HEK293 (cell line): Measurements from ENCODE around the gene SLC8A1.

Experiments
- CTCF ChIA-PET: fragments of 350-600 bp; formaldehyde crosslinking; extraction: SDS; loops from one replicate; lab custom pipeline; 2021; ENCODE audit warnings: antibody characterized with exemption; lab: Yijun Ruan, JAX
- POLR2A ChIA-PET: fragments of 300-600 bp; formaldehyde crosslinking; extraction: SDS; loops from one replicate; lab custom pipeline; 2020; ENCODE audit warnings: antibody characterized with exemption, inconsistent platforms; lab: Yijun Ruan, JAX
- H3K27ac ChIP-seq: fragments of 200-500 bp; sonication (Bioruptor generic); 2 replicates; pipeline ENCODE4 v1.5.1; 2014; ENCODE audit warnings: low read depth, low read length, control low read depth, inconsistent platforms; ENCODE audit errors: extremely low read depth
- H3K36me3 ChIP-seq, 2 experiments: fragments of 200-500 bp in 1 of 2; sonication (Bioruptor generic) in 1 of 2; 1 replicate in 1 of 2; 2 replicates in 1 of 2; pipeline ENCODE4 v1.5.1; 2014 to 2017; ENCODE audit warnings: inconsistent platforms in 2 of 2, low read length in 2 of 2; ENCODE audit not compliant: control insufficient read depth in 2 of 2, insufficient read depth in 1 of 2
- H3K4me1 ChIP-seq: fragments of 200-500 bp; sonication (Bioruptor generic); 2 replicates; pipeline ENCODE4 v1.5.1; 2014; ENCODE audit warnings: mild to moderate bottlenecking, low read length, inconsistent platforms; ENCODE audit not compliant: control insufficient read depth, insufficient read depth
- H3K4me3 ChIP-seq: 2 replicates; pipeline ENCODE4 v1.5.1; 2011; ENCODE audit warnings: low read depth, mild to moderate bottlenecking, control low read depth, low read length, moderate library complexity
- H3K9me3 ChIP-seq: fragments of 200-500 bp; sonication (Bioruptor generic); 2 replicates; pipeline ENCODE4 v1.5.1; 2014; ENCODE audit warnings: low read depth, low read length, inconsistent platforms; ENCODE audit not compliant: control insufficient read depth, insufficient read depth
- BCL11A ChIP-seq: fragments of 450-650 bp; formaldehyde crosslinking; IDR thresholded peaks from 2 replicates; pipeline ENCODE4 v1.5.1; 2016; ENCODE audit warnings: low read depth, missing biosample characterization, missing genetic modification characterization
- FEZF1 ChIP-seq: fragments of 450-650 bp; formaldehyde crosslinking; IDR thresholded peaks from 2 replicates; pipeline ENCODE4 v1.5.1; 2016; ENCODE audit warnings: missing biosample characterization, missing genetic modification characterization
- GLIS2 ChIP-seq: fragments of 450-650 bp; formaldehyde crosslinking; IDR thresholded peaks from 2 replicates; pipeline ENCODE4 v1.5.1; 2016; ENCODE audit warnings: missing biosample characterization, missing genetic modification characterization
- KLF16 ChIP-seq: fragments of 450-650 bp; formaldehyde crosslinking; IDR thresholded peaks from 2 replicates; pipeline ENCODE4 v1.5.1; 2017; ENCODE audit warnings: missing biosample characterization, missing genetic modification characterization
- OSR2 ChIP-seq: fragments of 450-650 bp; formaldehyde crosslinking; IDR thresholded peaks from 2 replicates; pipeline ENCODE4 v1.5.1; 2016; ENCODE audit warnings: missing biosample characterization, missing genetic modification characterization
- ZBTB7A ChIP-seq: fragments of 450-650 bp; formaldehyde crosslinking; IDR thresholded peaks from 2 replicates; pipeline ENCODE4 v1.5.1; 2016; ENCODE audit warnings: low read depth, missing biosample characterization, missing genetic modification characterization
- ZEB2 ChIP-seq: fragments of 450-650 bp; formaldehyde crosslinking; IDR thresholded peaks from 2 replicates; pipeline ENCODE4 v1.5.1; 2016; ENCODE audit warnings: missing biosample characterization, missing genetic modification characterization
- ZNF155 ChIP-seq: fragments of 450-650 bp; formaldehyde crosslinking; IDR thresholded peaks from 2 replicates; pipeline ENCODE4 v1.5.1; 2016; ENCODE audit warnings: missing biosample characterization, missing genetic modification characterization
- ZNF174 ChIP-seq: fragments of 450-650 bp; formaldehyde crosslinking; IDR thresholded peaks from 2 replicates; pipeline ENCODE4 v1.5.0; 2017; ENCODE audit warnings: missing biosample characterization, mild to moderate bottlenecking, missing genetic modification characterization
- ZNF184 ChIP-seq: fragments of 450-650 bp; IDR thresholded peaks from 2 replicates; pipeline ENCODE4 v1.5.1; 2018; ENCODE audit warnings: missing biosample characterization, mild to moderate bottlenecking, missing genetic modification characterization
- ZNF223 ChIP-seq: fragments of 450-650 bp; formaldehyde crosslinking; IDR thresholded peaks from 2 replicates; pipeline ENCODE4 v1.5.1; 2016; ENCODE audit warnings: missing biosample characterization, missing genetic modification characterization
- ZNF24 ChIP-seq: fragments of 450-650 bp; formaldehyde crosslinking; IDR thresholded peaks from 2 replicates; pipeline ENCODE4 v1.5.1; 2016; ENCODE audit warnings: missing biosample characterization, missing genetic modification characterization
- ZNF248 ChIP-seq: fragments of 450-650 bp; formaldehyde crosslinking; IDR thresholded peaks from 2 replicates; pipeline ENCODE4 v1.5.1; 2017; ENCODE audit warnings: missing biosample characterization, missing genetic modification characterization
- ZNF292 ChIP-seq: fragments of 450-650 bp; formaldehyde crosslinking; IDR thresholded peaks from 2 replicates; pipeline ENCODE4 v1.5.1; 2016; ENCODE audit warnings: low read depth, missing biosample characterization, missing genetic modification characterization, borderline replicate concordance
- ZNF433 ChIP-seq: fragments of 450-650 bp; formaldehyde crosslinking; IDR thresholded peaks from 2 replicates; pipeline ENCODE4 v1.5.1; 2016; ENCODE audit warnings: missing biosample characterization, missing genetic modification characterization, low read depth
- ZNF473 ChIP-seq: fragments of 450-650 bp; formaldehyde crosslinking; IDR thresholded peaks from 2 replicates; pipeline ENCODE4 v1.5.1; 2017; ENCODE audit warnings: missing biosample characterization, missing genetic modification characterization
- ZNF555 ChIP-seq: fragments of 450-650 bp; formaldehyde crosslinking; conservative IDR thresholded peaks from 2 replicates; pipeline ENCODE4 v1.5.1; 2017; ENCODE audit warnings: missing biosample characterization, mild to moderate bottlenecking, missing genetic modification characterization, inconsistent platforms
- ZNF571 ChIP-seq: fragments of 450-650 bp; formaldehyde crosslinking; IDR thresholded peaks from 2 replicates; pipeline ENCODE4 v1.5.0; 2017; ENCODE audit warnings: missing biosample characterization, missing genetic modification characterization
- ZNF596 ChIP-seq: fragments of 450-650 bp; IDR thresholded peaks from 2 replicates; pipeline ENCODE4 v1.5.0; 2018; ENCODE audit warnings: missing biosample characterization, mild to moderate bottlenecking, missing genetic modification characterization, moderate library complexity
- ZNF660 ChIP-seq: fragments of 450-650 bp; IDR thresholded peaks from 2 replicates; pipeline ENCODE4 v1.5.1; 2018; ENCODE audit warnings: missing biosample characterization, mild to moderate bottlenecking, missing genetic modification characterization
- ZNF677 ChIP-seq: fragments of 450-650 bp; IDR thresholded peaks from 2 replicates; pipeline ENCODE4 v1.5.0; 2018; ENCODE audit warnings: missing biosample characterization, mild to moderate bottlenecking, missing genetic modification characterization, moderate library complexity
- ZNF707 ChIP-seq: fragments of 450-650 bp; formaldehyde crosslinking; IDR thresholded peaks from 2 replicates; pipeline ENCODE4 v1.5.1; 2016; ENCODE audit warnings: missing biosample characterization, missing genetic modification characterization
- ZNF76 ChIP-seq: fragments of 450-650 bp; formaldehyde crosslinking; IDR thresholded peaks from 2 replicates; pipeline ENCODE4; 2016; ENCODE audit warnings: low read depth, missing biosample characterization, missing genetic modification characterization, borderline replicate concordance
- TF ChIP-seq, protein P1 (sequence below): fragments of 450-650 bp; formaldehyde crosslinking; IDR thresholded peaks from 2 replicates; pipeline ENCODE4 v1.5.1; 2017; ENCODE audit warnings: missing biosample characterization, missing genetic modification characterization
- TF ChIP-seq, protein P2 (sequence below): fragments of 450-650 bp; formaldehyde crosslinking; IDR thresholded peaks from 2 replicates; pipeline ENCODE4 v1.5.1; 2017; ENCODE audit warnings: missing biosample characterization, mild to moderate bottlenecking, missing genetic modification characterization, moderate library complexity

Gene SLC8A1

GRCh38 chr2:40224318-40224717, 227.6 kb downstream of the SLC8A1 start (continued):
- TF ChIP-seq ZNF24 (tag by site-specific recombination) (no peak), ZNF677 (no peak), ZNF292 (tag by site-specific recombination) (no peak), OSR2 (tag by site-specific recombination) (no peak)

DNA sequence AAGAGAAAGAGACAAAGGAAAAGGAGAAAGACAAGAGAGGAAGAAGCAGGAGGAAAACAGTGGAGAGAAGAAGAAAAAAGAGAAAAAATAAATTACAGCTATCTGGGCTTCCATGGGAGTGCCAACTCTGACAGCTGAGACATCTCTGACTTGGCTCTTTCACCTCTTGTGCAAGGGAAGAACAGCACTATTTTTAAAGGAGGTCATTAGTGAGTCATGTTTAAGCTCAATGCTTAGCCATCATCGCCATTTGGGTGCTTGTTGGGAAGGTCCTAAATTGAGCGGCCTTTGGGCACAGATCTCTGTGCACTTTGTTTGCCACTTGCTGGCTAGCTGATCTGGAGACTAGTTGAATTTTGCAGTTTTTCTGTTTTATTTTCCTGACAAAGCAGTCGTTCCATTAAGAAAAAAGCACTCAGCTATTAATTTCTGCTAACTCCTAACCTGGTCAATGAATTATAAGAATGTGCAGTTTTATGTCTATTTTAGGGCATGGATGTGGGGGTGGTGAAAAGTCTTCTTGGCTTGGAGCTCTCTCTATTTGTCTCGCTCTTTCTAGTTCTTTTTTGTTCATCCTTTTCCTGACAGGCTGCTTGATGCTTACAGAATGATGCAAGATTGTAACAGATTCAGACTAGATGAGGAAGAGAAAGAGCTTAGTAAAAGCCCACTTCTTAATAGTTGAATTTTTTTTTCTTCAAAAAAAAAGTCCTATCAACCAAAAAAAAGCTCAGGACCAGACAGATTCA, 231.5 kb downstream of the SLC8A1 start:
- POLR2A ChIA-PET = no interaction called here
- Histone ChIP-seq H3K4me3 (no peak overlapping the region), H3K27ac (no peak overlapping the region), H3K36me3 (no peaks in the 10 kb centered on the region), H3K4me1 (no peaks in the 10 kb centered on the region), H3K9me3 (no peaks in the 10 kb centered on the region)
- CTCF ChIA-PET = interaction anchor here (0.7 kb wide), 1 partner anchor 326 kb away, joined by 3 read pairs; no protein-coding TSS in a partner anchor
- no peak for TF ChIP-seq FEZF1 (tag by site-specific recombination)
- TF ChIP-seq KLF16 (tag by site-specific recombination) = no peak

DNA sequence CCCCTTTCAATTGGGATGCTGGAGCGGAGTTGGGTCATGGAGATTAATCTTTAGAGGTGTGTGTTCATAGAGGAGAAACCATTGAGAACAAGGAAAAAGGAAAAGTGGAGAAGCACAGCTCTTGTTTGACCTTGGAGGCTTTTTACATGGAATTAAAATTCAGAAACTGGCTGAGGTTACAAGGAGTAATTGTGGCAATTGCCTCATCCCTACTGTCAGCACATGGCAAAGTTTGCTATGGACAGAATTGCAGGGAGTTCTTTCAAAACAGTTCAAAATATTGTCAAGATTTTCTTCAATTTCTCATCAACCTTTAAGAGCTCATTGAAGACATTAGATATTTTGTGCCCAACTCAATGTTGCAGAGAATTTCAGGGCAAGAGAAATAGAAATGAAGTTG, 232.7 kb downstream of the SLC8A1 start:
- Histone ChIP-seq H3K36me3 (no peaks in the 10 kb centered on the region), H3K27ac (no peak overlapping the region), H3K4me3 (no peak overlapping the region), H3K9me3 (no peaks in the 10 kb centered on the region), H3K4me1 (no peaks in the 10 kb centered on the region)
- ChIA-PET POLR2A (no interaction called here), CTCF (no interaction called here)
- TF ChIP-seq ZNF571 (tag by site-specific recombination) (no peak), GLIS2 (tag by site-specific recombination) (no peak), ZNF660 (no peak)

- Histone ChIP-seq H3K9me3 (no peaks in the 10 kb centered on the region), H3K4me3 (no peak overlapping the region)
- TF ChIP-seq ZNF555 (tag by site-specific recombination) = no peak
- no peak for TF ChIP-seq BCL11A (tag by site-specific recombination)
- TF ChIP-seq, all 188 proteins: peak for 0
- ChIA-PET CTCF (no interaction called here), POLR2A (no interaction called here)
- no peak overlapping the region for H3K27ac ChIP-seq
- no peaks in the 10 kb centered on the region for H3K4me1 ChIP-seq
- no peaks in the 10 kb centered on the region for H3K36me3 ChIP-seq
Observed at GRCh38 chr2:40218679-40219078, 233.2 kb downstream of the SLC8A1 start.

DNA sequence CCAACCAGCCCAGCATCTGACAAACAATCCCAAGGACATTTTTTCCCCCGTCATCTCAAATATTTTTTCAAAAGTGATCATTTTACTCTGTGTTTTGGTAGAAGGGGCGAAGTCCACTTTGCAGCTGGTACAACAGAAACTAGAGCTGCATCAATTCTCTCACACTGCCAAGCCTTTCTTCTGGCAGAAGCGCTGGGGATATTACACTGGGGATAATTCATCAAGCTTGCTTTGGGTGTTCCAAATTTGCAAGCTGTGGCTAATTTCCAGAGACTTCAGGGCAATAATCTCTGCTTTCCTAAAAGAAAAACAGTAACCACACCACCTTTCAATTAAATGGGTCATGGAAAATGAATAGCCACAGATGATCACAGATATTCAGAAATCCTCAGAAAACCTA, 238.3 kb downstream of the SLC8A1 start:
- H3K36me3 ChIP-seq = no peaks in the 10 kb centered on the region
- no peak overlapping the region for H3K4me3 ChIP-seq
- CTCF ChIA-PET = interaction anchor here (0.6 to 1.1 kb wide), 6 partner anchors 13 to 1567 kb away, joined by 3 to 5 read pairs (median 4); no protein-coding TSS in a partner anchor
- no peak overlapping the region for H3K27ac ChIP-seq
- H3K9me3 ChIP-seq = no peaks in the 10 kb centered on the region
- POLR2A ChIA-PET = no interaction called here
- H3K4me1 ChIP-seq = no peaks in the 10 kb centered on the region
- TF ChIP-seq, protein P1, sequence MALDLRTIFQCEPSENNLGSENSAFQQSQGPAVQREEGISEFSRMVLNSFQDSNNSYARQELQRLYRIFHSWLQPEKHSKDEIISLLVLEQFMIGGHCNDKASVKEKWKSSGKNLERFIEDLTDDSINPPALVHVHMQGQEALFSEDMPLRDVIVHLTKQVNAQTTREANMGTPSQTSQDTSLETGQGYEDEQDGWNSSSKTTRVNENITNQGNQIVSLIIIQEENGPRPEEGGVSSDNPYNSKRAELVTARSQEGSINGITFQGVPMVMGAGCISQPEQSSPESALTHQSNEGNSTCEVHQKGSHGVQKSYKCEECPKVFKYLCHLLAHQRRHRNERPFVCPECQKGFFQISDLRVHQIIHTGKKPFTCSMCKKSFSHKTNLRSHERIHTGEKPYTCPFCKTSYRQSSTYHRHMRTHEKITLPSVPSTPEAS = no peak
- TF ChIP-seq ZNF248 (no peak), ZNF184 (no peak), ZNF596 (tag by site-specific recombination) (no peak), ZNF433 (no peak), ZNF155 (tag by site-specific recombination) (no peak), ZNF473 (tag by site-specific recombination) (no peak), ZNF76 (no peak), ZNF707 (no peak), ZNF174 (tag by site-specific recombination) (no peak), ZNF223 (tag by site-specific recombination) (no peak), ZEB2 (no peak), ZBTB7A (tag by site-specific recombination) (no peak)
- TF ChIP-seq, protein P2, sequence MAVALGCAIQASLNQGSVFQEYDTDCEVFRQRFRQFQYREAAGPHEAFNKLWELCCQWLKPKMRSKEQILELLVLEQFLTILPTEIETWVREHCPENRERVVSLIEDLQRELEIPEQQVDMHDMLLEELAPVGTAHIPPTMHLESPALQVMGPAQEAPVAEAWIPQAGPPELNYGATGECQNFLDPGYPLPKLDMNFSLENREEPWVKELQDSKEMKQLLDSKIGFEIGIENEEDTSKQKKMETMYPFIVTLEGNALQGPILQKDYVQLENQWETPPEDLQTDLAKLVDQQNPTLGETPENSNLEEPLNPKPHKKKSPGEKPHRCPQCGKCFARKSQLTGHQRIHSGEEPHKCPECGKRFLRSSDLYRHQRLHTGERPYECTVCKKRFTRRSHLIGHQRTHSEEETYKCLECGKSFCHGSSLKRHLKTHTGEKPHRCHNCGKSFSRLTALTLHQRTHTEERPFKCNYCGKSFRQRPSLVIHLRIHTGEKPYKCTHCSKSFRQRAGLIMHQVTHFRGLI (tag by site-specific recombination) = no peak
